ENCODE results near the gene RNF220.

RNF220 gene

GRCh38 chr1:44467566-44467965, 62.5 kb downstream of the RNF220 start:
- TF ChIP-seq, protein P1, sequence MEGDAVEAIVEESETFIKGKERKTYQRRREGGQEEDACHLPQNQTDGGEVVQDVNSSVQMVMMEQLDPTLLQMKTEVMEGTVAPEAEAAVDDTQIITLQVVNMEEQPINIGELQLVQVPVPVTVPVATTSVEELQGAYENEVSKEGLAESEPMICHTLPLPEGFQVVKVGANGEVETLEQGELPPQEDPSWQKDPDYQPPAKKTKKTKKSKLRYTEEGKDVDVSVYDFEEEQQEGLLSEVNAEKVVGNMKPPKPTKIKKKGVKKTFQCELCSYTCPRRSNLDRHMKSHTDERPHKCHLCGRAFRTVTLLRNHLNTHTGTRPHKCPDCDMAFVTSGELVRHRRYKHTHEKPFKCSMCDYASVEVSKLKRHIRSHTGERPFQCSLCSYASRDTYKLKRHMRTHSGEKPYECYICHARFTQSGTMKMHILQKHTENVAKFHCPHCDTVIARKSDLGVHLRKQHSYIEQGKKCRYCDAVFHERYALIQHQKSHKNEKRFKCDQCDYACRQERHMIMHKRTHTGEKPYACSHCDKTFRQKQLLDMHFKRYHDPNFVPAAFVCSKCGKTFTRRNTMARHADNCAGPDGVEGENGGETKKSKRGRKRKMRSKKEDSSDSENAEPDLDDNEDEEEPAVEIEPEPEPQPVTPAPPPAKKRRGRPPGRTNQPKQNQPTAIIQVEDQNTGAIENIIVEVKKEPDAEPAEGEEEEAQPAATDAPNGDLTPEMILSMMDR (conservative IDR thresholded peaks at IDR 0.05), result no peak
- H3K27ac ChIP-seq, result no peak overlapping the region

DNA sequence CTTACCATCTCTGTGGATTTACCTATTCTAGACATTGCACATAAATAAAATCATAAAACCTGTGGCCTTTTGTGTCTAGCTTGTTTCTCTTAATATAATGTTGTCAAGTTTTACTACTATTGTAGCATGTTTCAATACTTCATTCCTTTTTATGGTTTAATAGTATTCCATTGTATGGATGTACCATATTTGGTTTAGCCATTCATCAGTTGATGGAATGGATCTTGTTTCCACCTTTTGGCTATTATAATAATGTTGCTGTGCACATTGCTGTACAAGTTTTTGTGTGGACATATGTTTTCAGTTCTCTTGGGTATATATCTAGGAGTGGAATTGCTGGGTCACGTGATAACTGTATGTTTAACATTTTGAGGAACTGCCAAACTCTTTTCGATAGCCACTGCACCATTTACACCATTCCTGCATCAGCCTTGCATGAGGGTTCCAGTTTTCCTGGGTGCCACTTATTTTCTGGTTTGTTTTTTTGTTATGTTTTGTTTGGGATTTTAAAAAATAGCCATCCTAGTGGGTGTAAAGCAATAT, 66.9 kb downstream of the RNF220 start:
- H3K27ac ChIP-seq, result peak overlapping the region; percentile 56
- TF ChIP-seq, protein P1 (conservative IDR thresholded peaks at IDR 0.05), result no peak

DNA sequence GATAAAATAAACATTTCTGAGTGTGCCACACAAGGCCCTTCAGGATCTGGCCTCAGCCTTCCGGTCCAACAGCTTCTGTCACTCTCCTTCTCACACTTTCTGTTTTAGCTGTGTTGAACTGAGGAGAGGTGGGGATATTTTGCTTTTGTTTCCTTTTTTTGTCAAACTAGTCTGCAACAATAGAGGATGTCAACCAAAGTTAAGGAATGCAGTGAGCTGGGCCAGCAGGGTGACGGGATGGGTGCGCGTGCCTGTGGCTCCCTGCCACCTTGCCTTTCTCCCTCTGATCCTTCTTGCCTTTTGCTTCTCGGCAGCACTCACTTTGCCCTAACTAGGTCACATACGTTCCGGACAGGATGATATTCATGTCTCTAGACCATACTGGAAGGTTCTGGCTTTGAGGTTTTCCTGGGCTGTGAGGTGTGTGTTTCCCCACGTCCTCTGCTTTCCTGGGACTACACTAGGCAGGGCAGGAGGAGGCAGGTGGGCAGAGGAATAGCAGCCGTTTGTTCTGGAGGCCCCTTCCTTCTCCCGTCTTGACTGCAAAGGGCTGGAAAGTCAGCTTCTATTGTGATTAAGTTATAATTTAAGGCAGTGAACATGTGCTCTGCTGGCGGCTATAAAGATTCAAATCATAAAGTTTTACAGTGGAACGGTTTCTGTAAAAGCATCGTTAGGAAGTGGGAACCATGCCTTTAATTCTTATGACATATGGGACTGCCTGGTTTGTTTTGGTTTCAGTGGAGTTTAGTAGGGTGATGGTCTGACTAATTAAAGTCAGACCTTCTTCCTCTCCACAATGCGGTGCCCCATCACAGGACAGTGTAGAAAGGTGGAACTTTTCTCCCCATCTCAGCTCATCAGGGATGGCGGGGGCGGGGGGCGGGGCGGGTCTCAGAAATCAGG, 67.8 kb downstream of the RNF220 start:
- peak overlapping the region; percentile 56 for H3K27ac ChIP-seq

GRCh38 chr1:44476891-44477290, 71.8 kb downstream of the RNF220 start:
- TF ChIP-seq, protein P1 (conservative IDR thresholded peaks at IDR 0.05), result no peak
- H3K27ac ChIP-seq, result no peak overlapping the region

More for the DNA sequence above, 67.8 kb downstream of the RNF220 start:
- TF ChIP-seq, protein P1 (conservative IDR thresholded peaks at IDR 0.05), result no peak

- H3K27ac ChIP-seq, result no peak overlapping the region
- TF ChIP-seq, protein P1 (conservative IDR thresholded peaks at IDR 0.05), result no peak
Measured at GRCh38 chr1:44481701-44482100, 76.6 kb downstream of the RNF220 start.

DNA sequence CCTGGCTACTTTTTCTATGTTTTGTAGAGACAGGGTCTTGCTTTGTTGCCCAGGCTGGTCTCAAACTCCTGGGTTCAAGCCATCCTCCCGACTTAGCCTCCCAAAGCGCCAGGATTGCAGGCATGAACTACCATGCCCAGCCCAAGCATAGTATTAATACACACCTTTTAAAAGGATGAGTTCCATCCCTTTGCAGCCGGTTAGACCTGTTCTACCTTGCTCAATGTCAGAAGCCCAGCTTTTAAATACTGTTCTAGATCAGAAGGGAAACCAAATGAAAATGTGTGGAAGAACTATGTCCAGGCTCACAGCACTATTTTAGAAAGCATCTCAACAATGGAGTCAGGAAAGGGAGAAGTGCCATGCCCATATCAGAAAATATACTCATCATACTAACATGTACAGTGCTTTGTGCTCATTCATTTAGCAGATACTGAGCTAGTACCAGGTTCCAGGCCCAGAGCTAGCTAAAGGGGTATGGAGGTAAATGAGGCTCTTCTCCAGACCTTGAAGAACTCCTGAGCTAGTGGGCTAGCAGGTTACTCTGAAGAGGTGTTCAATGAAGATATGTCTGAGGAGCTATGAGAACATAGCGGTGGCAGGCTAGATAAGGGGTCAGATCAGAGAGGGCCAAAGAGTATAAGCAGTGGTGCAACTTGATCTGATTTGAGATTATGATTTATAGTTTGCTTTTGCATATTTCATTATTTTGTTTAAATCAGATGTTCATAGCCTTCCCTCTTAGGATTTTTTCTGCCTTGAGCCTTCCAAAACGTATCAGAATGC, 78.2 kb downstream of the RNF220 start:
- no peak overlapping the region for H3K27ac ChIP-seq
- TF ChIP-seq, protein P1 (conservative IDR thresholded peaks at IDR 0.05), result no peak

- TF ChIP-seq, protein P1 (conservative IDR thresholded peaks at IDR 0.05), result no peak
- H3K27ac ChIP-seq, result no peak overlapping the region
Measured at GRCh38 chr1:44484155-44484688, 79.2 kb downstream of the RNF220 start.

Data from VCaP (cell line).